AG09309 (cell line): ENCODE measurements around the gene CD72.

Source experiments
- DNase-seq: peaks from one replicate; pipeline ENCODE4 v3.0.0-alpha.2; 2010; ENCODE audit warnings: low read depth
- H3K4me3 ChIP-seq: 2 replicates; pipeline ENCODE4 v1.5.1; 2011; ENCODE audit warnings: mild to moderate bottlenecking, low read depth, low read length, moderate library complexity; ENCODE audit not compliant: control insufficient read depth
- CTCF ChIP-seq: IDR thresholded peaks from 2 replicates; pipeline ENCODE4 v1.5.1; 2011; ENCODE audit warnings: mild to moderate bottlenecking, low read depth, low read length, inconsistent platforms; ENCODE audit not compliant: insufficient read depth, control insufficient read depth; ENCODE audit errors: missing control alignments

Gene CD72

GRCh38 chr9:35662437-35662836 is 44.2 kb upstream of the CD72 start:
- TF ChIP-seq CTCF: no peak
- H3K4me3 ChIP-seq: no peak overlapping the region
- DNase-seq: no peak

- no peak for TF ChIP-seq CTCF
- H3K4me3 ChIP-seq: no peak overlapping the region
- no peak for DNase-seq
These were observed 43.6 kb upstream of the CD72 start for GRCh38 chr9:35661756-35662350.

- TF ChIP-seq CTCF: peak; percentile 56
- no peak for DNase-seq
- H3K4me3 ChIP-seq: no peak overlapping the region
These were observed 42.8 kb upstream of the CD72 start for GRCh38 chr9:35660966-35661415.

GRCh38 chr9:35659340-35659739 is 41.1 kb upstream of the CD72 start:
- no peak for DNase-seq
- H3K4me3 ChIP-seq: peak overlapping the region; percentile 67
- no peak for TF ChIP-seq CTCF

GRCh38 chr9:35658968-35659220 is 40.7 kb upstream of the CD72 start:
- TF ChIP-seq CTCF: no peak
- H3K4me3 ChIP-seq: peak overlapping the region; percentile 67
- DNase-seq: no peak

GRCh38 chr9:35658137-35658967 is 40.1 kb upstream of the CD72 start, which contains the start of gene CCDC107:
TSS of gene CCDC107 (plus strand) at chr9:35658292. CDS start at chr9:35658380, 88 bp downstream.
- peak; percentile 58 for TF ChIP-seq CTCF
- H3K4me3 ChIP-seq: peak within 1 kb of the TSS; percentile 67
- DNase-seq: no peak
